CD14-positive monocyte (primary cell): Measurements from ENCODE around the gene MTR. TPM values are rescaled to one million over a fixed set of nuclear protein-coding genes. Genes with fewer than 3 reads are reported as not detected.

Source experiments
- DNase-seq, 3 donors: peaks; one replicate each; pipeline ENCODE4 v3.0.0-alpha.2; 2011 to 2022
- H2AFZ ChIP-seq: 2 replicates; pipeline ENCODE4 v1.6.0; 2012; ENCODE audit warnings: mild to moderate bottlenecking, low read depth, low read length, inconsistent platforms; ENCODE audit not compliant: insufficient read depth, poor library complexity, severe bottlenecking
- H3K27ac ChIP-seq, 2 donors: 1 replicate in 1 of 2; 2 replicates in 1 of 2; pipeline ENCODE4 v1.5.1; 2012 to 2013; ENCODE audit warnings: low read length in 2 of 2, control low read depth in 1 of 2, inconsistent platforms in 1 of 2, low read depth in 1 of 2, mild to moderate bottlenecking in 1 of 2
- H3K27me3 ChIP-seq, 2 donors: one replicate each; pipeline versions ENCODE4 v1.6.0 to v1.6.1; 2011 to 2013; ENCODE audit warnings: low read length in 2 of 2; ENCODE audit not compliant: control insufficient read depth in 2 of 2, insufficient read depth in 2 of 2
- H3K36me3 ChIP-seq, 2 donors: replicated peaks in 1 of 2; 1 replicate in 1 of 2; 2 replicates in 1 of 2; pipeline versions ENCODE4 v1.5.1 to v1.6.1; 2012 to 2013; ENCODE audit warnings: low read length in 2 of 2, control low read depth in 1 of 2, inconsistent platforms in 1 of 2, mild to moderate bottlenecking in 1 of 2; ENCODE audit not compliant: insufficient read depth in 2 of 2, control insufficient read depth in 1 of 2
- H3K4me1 ChIP-seq, 2 donors: 1 replicate in 1 of 2; 2 replicates in 1 of 2; pipeline versions ENCODE4 v1.5.1 to v1.6.1; 2012 to 2013; ENCODE audit warnings: low read length in 2 of 2, control low read depth in 1 of 2, inconsistent platforms in 1 of 2, mild to moderate bottlenecking in 1 of 2, moderate library complexity in 1 of 2; ENCODE audit not compliant: insufficient read depth in 2 of 2, control insufficient read depth in 1 of 2
- H3K4me2 ChIP-seq: replicated peaks from 2 replicates; pipeline ENCODE3; 2012; ENCODE audit warnings: low read length, moderate library complexity, mild to moderate bottlenecking; ENCODE audit not compliant: poor library complexity, severe bottlenecking; ENCODE audit errors: extremely low read depth
- H3K4me3 ChIP-seq, 3 experiments: fragments of 200-600 bp in 1 of 3; sonication (generic) in 1 of 3; replicated peaks in 1 of 3; 1 replicate in 2 of 3; 2 replicates in 1 of 3; pipeline ENCODE4 v1.5.1; 2011 to 2013; ENCODE audit warnings: low read length in 3 of 3, mild to moderate bottlenecking in 3 of 3, control low read depth in 2 of 3, low read depth in 2 of 3, inconsistent platforms in 1 of 3, moderate library complexity in 1 of 3
- H3K79me2 ChIP-seq: 2 replicates; pipeline ENCODE4 v1.6.0; 2012; ENCODE audit warnings: mild to moderate bottlenecking, control low read depth, inconsistent platforms, low read length, moderate library complexity; ENCODE audit not compliant: insufficient read depth
- H3K9ac ChIP-seq: 2 replicates; pipeline ENCODE4 v1.6.0; 2017; ENCODE audit warnings: low read length, mild to moderate bottlenecking; ENCODE audit not compliant: insufficient read depth, poor library complexity, severe bottlenecking
- H3K9me3 ChIP-seq, 2 donors: replicated peaks in 1 of 2; 1 replicate in 1 of 2; 2 replicates in 1 of 2; pipeline versions ENCODE4 v1.5.1 to v1.6.1; 2012 to 2013; ENCODE audit warnings: low read length in 2 of 2, control low read depth in 1 of 2; ENCODE audit not compliant: control insufficient read depth in 1 of 2, insufficient read depth in 1 of 2
- H4K20me1 ChIP-seq: 2 replicates; pipeline ENCODE4 v1.6.0; 2012; ENCODE audit warnings: mild to moderate bottlenecking, low read length, control low read depth, moderate library complexity; ENCODE audit not compliant: insufficient read depth
- H3K27ac Mint-ChIP-seq, 7 donors: one replicate each; pipeline ENCODE4 v1.8.0; 2020; ENCODE audit warnings: mild to moderate bottlenecking in 7 of 7, mixed read lengths in 7 of 7, moderate library complexity in 6 of 7, inconsistent platforms in 2 of 7
- H3K27me3 Mint-ChIP-seq, 3 donors: one replicate each; pipeline ENCODE4 v1.8.0; 2021 to 2022; ENCODE audit warnings: low read depth in 3 of 3, mild to moderate bottlenecking in 3 of 3, mixed read lengths in 3 of 3, moderate library complexity in 3 of 3, inconsistent platforms in 1 of 3
- H3K36me3 Mint-ChIP-seq, 2 donors: one replicate each; pipeline ENCODE4 v1.8.0; 2020; ENCODE audit warnings: mixed read lengths in 2 of 2, inconsistent platforms in 1 of 2, mild to moderate bottlenecking in 1 of 2
- H3K4me1 Mint-ChIP-seq: one replicate; pipeline ENCODE4 v1.8.0; 2020; ENCODE audit warnings: mild to moderate bottlenecking, mixed read lengths
- H3K4me3 Mint-ChIP-seq, 2 donors: one replicate each; pipeline ENCODE4 v1.8.0; 2020; ENCODE audit warnings: mild to moderate bottlenecking in 2 of 2, mixed read lengths in 2 of 2, moderate library complexity in 1 of 2
- H3K9me3 Mint-ChIP-seq, 7 donors: one replicate each; pipeline ENCODE4 v1.8.0; 2020 to 2022; ENCODE audit warnings: mixed read lengths in 7 of 7, mild to moderate bottlenecking in 6 of 7, moderate library complexity in 6 of 7, inconsistent platforms in 2 of 7
- WGBS: methylation state at CpG from one replicate; pipeline ENCODE4 v1.1.5; 2013; ENCODE audit warnings: missing lambda C conversion rate; ENCODE audit not compliant: insufficient coverage; 5-methylcytosine and 5-hydroxymethylcytosine counted together
- intact Hi-C, 2 donors: fragments of 100-400 bp; cut with micrococcal nuclease; formaldehyde crosslinking; loops; one replicate each; pipeline versions ENCODE4 v1.15.0 to v1.15.1; 2023
- polyA plus RNA-seq, 3 donors: library from polyadenylated mRNA; depleted of rRNA in 1 of 3; unstranded in 2 of 3; stranded (reverse) in 1 of 3; fragments of 300-500 nt in 2 of 3; fragments of >200 nt in 1 of 3; fragmentation: Illumina TruSeq in 2 of 3; gene quantifications; 1 replicate in 2 of 3; 2 replicates in 1 of 3; pipeline ENCODE4 v1.2.3, GENCODE V29; 2012 to 2021
- TF ChIP-seq, protein P1 (sequence below): fragments of 200-600 bp; IDR thresholded peaks from one replicate; pipeline ENCODE4 v1.8.0; 2022; ENCODE audit warnings: antibody characterized with exemption, mild to moderate bottlenecking

MTR gene
- polyA plus RNA-seq, 3 donors = 3.4 to 5.4 (median 4.7) TPM

DNA sequence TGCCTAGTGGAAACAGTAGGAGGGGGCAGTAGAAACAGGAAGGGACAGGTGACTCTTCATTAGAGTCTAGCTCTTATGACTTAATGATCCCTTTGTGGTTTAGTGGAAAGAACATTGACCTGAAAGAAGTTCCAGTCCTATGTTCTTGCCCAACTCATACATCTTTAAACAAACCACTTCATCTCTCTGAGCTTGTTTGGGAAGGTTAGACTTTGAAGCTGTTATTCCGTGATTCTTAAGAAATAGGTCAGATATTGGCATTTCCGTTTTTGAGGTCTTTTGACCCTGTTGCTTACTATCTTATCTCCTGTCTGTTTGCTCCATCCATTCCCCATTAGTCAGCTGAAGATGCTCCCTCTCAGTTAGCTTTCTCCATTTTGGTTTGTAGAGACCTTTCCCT, 38.5 kb downstream of the MTR start:
- Histone ChIP-seq H3K4me3 (no peak overlapping the region), H3K27ac (no peak overlapping the region), H3K4me1 (peaks cover 6 to 9% of the 10 kb centered on the region in 2 donors), H3K9ac (no peak overlapping the region), H3K36me3 (peaks cover 73 to 86% of the 10 kb centered on the region in 2 donors), H3K27me3 (no peaks in the 10 kb centered on the region), H3K79me2 (no peaks in the 10 kb centered on the region), H2AFZ (no peak overlapping the region), H4K20me1 (no peaks in the 10 kb centered on the region), H3K9me3 (no peaks in the 10 kb centered on the region), H3K4me2 (no peak overlapping the region)
- no peak for DNase-seq
- TF ChIP-seq, protein P1, sequence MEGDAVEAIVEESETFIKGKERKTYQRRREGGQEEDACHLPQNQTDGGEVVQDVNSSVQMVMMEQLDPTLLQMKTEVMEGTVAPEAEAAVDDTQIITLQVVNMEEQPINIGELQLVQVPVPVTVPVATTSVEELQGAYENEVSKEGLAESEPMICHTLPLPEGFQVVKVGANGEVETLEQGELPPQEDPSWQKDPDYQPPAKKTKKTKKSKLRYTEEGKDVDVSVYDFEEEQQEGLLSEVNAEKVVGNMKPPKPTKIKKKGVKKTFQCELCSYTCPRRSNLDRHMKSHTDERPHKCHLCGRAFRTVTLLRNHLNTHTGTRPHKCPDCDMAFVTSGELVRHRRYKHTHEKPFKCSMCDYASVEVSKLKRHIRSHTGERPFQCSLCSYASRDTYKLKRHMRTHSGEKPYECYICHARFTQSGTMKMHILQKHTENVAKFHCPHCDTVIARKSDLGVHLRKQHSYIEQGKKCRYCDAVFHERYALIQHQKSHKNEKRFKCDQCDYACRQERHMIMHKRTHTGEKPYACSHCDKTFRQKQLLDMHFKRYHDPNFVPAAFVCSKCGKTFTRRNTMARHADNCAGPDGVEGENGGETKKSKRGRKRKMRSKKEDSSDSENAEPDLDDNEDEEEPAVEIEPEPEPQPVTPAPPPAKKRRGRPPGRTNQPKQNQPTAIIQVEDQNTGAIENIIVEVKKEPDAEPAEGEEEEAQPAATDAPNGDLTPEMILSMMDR = no peak
- Mint-ChIP-seq H3K4me1 (peaks cover 12% of the 10 kb centered on the region), H3K9me3 (no peaks in the 10 kb centered on the region), H3K4me3 (no peak overlapping the region), H3K27ac (no peak overlapping the region), H3K27me3 (no peaks in the 10 kb centered on the region), H3K36me3 (peaks cover 69 to 77% of the 10 kb centered on the region in 2 donors)
- WGBS = no CpG with 5 or more reads among the region's 2 CpGs
- intact Hi-C loops = no loop called here

DNA sequence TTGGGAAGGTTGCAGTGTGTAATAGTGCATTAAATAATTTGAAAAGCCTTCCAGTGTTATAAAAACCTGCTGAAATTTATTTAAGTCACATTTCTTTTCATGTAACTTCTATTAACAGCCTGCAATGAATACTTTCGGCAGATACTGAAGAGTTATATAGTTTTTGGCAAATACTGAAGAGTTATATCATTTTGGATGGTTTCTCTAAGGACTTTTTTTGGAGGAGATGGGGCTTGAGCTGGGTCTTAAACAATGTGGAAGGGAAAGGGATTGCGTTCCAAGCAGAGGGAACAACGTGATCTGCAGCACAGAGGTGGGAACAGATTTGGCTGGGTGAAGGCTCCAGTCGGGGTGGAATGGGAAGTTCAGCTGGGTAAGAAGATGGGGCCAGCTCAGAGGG, 39.8 kb downstream of the MTR start:
- Histone ChIP-seq H4K20me1 (no peaks in the 10 kb centered on the region), H3K4me1 (peaks cover 6 to 9% of the 10 kb centered on the region in 2 donors), H2AFZ (no peak overlapping the region), H3K4me3 (no peak overlapping the region), H3K36me3 (peaks cover 73 to 87% of the 10 kb centered on the region in 2 donors), H3K9ac (no peak overlapping the region), H3K4me2 (no peak overlapping the region), H3K27ac (no peak overlapping the region), H3K9me3 (no peaks in the 10 kb centered on the region), H3K27me3 (no peaks in the 10 kb centered on the region), H3K79me2 (no peaks in the 10 kb centered on the region)
- Mint-ChIP-seq H3K27ac (no peak overlapping the region), H3K27me3 (no peaks in the 10 kb centered on the region), H3K9me3 (no peaks in the 10 kb centered on the region), H3K4me3 (no peak overlapping the region), H3K4me1 (peaks cover 12% of the 10 kb centered on the region), H3K36me3 (peaks cover 67 to 75% of the 10 kb centered on the region in 2 donors)
- intact Hi-C loops = no loop called here
- TF ChIP-seq, protein P1 = no peak
- no peak for DNase-seq
- 96% methylated on average over 3 of the region's 4 CpGs for WGBS
